Gastroesophageal sphincter (tissue), 4 donors: ENCODE measurements around the gene TRIP4. TPM values are rescaled to one million over a fixed set of nuclear protein-coding genes. Genes with fewer than 3 reads are reported as not detected.
A peak's percentile ranks its signal among the peaks of the same experiment; 100 is the strongest.

ENCODE experiments used
- ATAC-seq: fragments of 150-250 bp; one replicate; pipeline ENCODE4 v1.9.1; 2016; ENCODE audit warnings: mild to moderate bottlenecking, moderate library complexity
- H3K27ac ChIP-seq, 4 donors: fragments of 200-600 bp; sonication (generic) in 3 of 4; 1 replicate in 3 of 4; 2 replicates in 1 of 4; pipeline ENCODE4 v1.5.1; 2016 to 2019
- H3K27me3 ChIP-seq: fragments of 200-600 bp; sonication (generic); one replicate; pipeline ENCODE4 v1.5.1; 2019
- H3K36me3 ChIP-seq, 2 donors: fragments of 200-600 bp; sonication (generic); one replicate each; pipeline ENCODE4 v1.5.1; 2019; ENCODE audit warnings: control low read depth in 1 of 2
- H3K4me1 ChIP-seq, 3 donors: fragments of 200-600 bp; sonication (generic); 1 replicate in 2 of 3; 2 replicates in 1 of 3; pipeline ENCODE4 v1.5.1; 2016 to 2019; ENCODE audit warnings: control low read depth in 2 of 3
- H3K4me3 ChIP-seq, 2 donors: fragments of 200-600 bp; sonication (generic); one replicate each; pipeline ENCODE4 v1.5.1; 2019; ENCODE audit warnings: mild to moderate bottlenecking in 1 of 2, moderate library complexity in 1 of 2
- H3K9me3 ChIP-seq, 3 donors: fragments of 200-600 bp; sonication (generic); one replicate each; pipeline ENCODE4 v1.5.1; 2017 to 2019; ENCODE audit warnings: control low read depth in 2 of 3
- CTCF ChIP-seq, 4 experiments: fragments of 200-600 bp in 2 of 4; fragments of 450-650 bp in 2 of 4; sonication (generic) in 1 of 4; IDR thresholded peaks; one replicate each; pipeline ENCODE4 v1.5.1; 2017 to 2019; ENCODE audit warnings: antibody characterized with exemption in 4 of 4, mild to moderate bottlenecking in 2 of 4, moderate library complexity in 2 of 4
- EP300 ChIP-seq: sonication (generic); formaldehyde crosslinking; IDR thresholded peaks from one replicate; pipeline ENCODE4 v1.6.1; 2017; ENCODE audit warnings: antibody characterized with exemption, mild to moderate bottlenecking
- POLR2A ChIP-seq, 2 donors: fragments of 450-650 bp; IDR thresholded peaks; one replicate each; pipeline ENCODE4 v1.6.1; 2017; ENCODE audit warnings: antibody characterized with exemption in 2 of 2, mild to moderate bottlenecking in 2 of 2, moderate library complexity in 1 of 2
- POLR2AphosphoS5 ChIP-seq: sonication (generic); formaldehyde crosslinking; IDR thresholded peaks from one replicate; pipeline ENCODE4 v1.6.1; 2017; ENCODE audit warnings: antibody characterized with exemption
- WGBS, 2 donors: methylation state at CpG; one replicate each; pipeline ENCODE4 v1.1.5; 2018; ENCODE audit warnings: low coverage in 1 of 2; 5-methylcytosine and 5-hydroxymethylcytosine counted together
- total RNA-seq, 4 donors: library from RNA; depleted of rRNA; stranded (reverse); fragments of >200 nt; gene quantifications; one replicate each; pipeline ENCODE4 v1.1.0, GENCODE V29; 2016

Gene TRIP4
- total RNA-seq, 4 donors from 2014 or later = 7.7 to 17.0 (median 11.1) TPM

- Histone ChIP-seq H3K4me3 (no peak overlapping the region), H3K36me3 (peaks cover 0 to 94% of the 10 kb centered on the region in 2 donors), H3K9me3 (no peaks in the 10 kb centered on the region), H3K27me3 (no peaks in the 10 kb centered on the region), H3K27ac (no peak overlapping the region), H3K4me1 (peaks cover 0 to 9% (median 0%) of the 10 kb centered on the region in 3 donors)
- no peak for ATAC-seq
- TF ChIP-seq POLR2AphosphoS5 (no peak), CTCF (IDR thresholded peaks at IDR 0.05) (no peak), EP300 (no peak), POLR2A (IDR thresholded peaks at IDR 0.05) (no peak)
- 84 to 89% methylated on average over 2 to 6 of the region's 6 CpGs for WGBS, 2 donors
Observed at GRCh38 chr15:64423970-64424369, 36.3 kb downstream of the TRIP4 start.

DNA sequence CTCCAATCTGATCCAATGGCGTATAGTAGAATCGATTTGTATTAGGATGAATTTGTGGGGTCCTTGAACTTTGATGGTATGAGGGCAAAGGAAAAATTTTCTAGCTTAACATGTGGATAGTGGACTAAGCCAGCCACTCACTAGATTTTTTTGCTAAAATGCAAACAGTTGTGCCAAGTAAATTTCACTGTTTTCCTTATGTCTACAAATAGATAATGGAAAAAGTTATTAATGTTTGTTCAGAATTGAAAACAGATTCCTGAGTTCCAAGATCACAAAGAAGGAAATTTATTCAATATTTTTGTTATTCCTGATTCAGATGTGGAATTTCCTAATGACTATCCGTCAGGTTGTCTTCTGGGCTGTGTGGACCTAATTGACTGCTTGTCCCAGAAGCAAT, 37.6 kb downstream of the TRIP4 start:
- no peak for TF ChIP-seq EP300
- TF ChIP-seq CTCF (IDR thresholded peaks at IDR 0.05) = no peak
- TF ChIP-seq POLR2AphosphoS5 = no peak
- no peak for TF ChIP-seq POLR2A (IDR thresholded peaks at IDR 0.05)
- no peaks in the 10 kb centered on the region for H3K9me3 ChIP-seq
- no peaks in the 10 kb centered on the region for H3K27me3 ChIP-seq
- ATAC-seq = no peak
- H3K36me3 ChIP-seq = peaks cover 0 to 81% of the 10 kb centered on the region in 2 donors
- no peak overlapping the region for H3K4me3 ChIP-seq
- 63 to 73% methylated on average over 2 to 3 of the region's 3 CpGs for WGBS, 2 donors
- peaks cover 0 to 17% (median 0%) of the 10 kb centered on the region in 3 donors for H3K4me1 ChIP-seq
- H3K27ac ChIP-seq = no peak overlapping the region

DNA sequence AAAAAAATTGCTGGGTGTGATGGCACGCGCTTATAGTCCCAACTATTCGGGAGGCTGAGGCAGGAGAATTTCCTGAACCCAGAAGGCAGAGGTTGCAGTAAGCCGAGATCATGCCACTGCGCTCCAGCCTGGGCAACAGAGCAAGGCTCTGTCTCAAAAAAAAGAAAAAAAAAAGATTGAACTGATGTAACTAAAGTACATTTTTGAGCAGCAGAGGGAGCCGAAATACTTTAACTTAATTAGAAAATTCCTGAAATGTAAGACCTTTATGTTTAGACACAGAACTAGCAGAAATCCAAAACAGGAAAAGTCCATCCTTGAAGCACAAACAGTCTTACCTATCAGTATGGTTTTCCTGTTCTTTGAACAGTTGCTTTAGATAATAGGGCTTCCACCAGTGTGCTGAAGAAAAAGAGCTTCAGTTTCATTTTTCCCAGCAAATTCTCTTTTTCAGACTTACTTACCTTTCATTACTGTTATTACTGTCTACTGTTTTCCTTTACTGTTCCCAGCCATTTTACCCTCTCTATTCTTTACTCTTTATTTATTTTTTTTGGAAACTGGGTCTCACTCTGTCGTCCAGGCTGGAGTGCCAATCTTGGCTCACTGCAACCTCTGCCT, 39.3 kb downstream of the TRIP4 start:
- Histone ChIP-seq H3K9me3 (no peaks in the 10 kb centered on the region), H3K36me3 (peaks cover 0 to 72% of the 10 kb centered on the region in 2 donors), H3K4me3 (no peak overlapping the region), H3K4me1 (peaks cover 0 to 25% (median 0%) of the 10 kb centered on the region in 3 donors), H3K27me3 (no peaks in the 10 kb centered on the region), H3K27ac (no peak overlapping the region)
- peak; percentile 13 to 52 (median 46) for TF ChIP-seq CTCF (IDR thresholded peaks at IDR 0.05)
- no peak for TF ChIP-seq POLR2A (IDR thresholded peaks at IDR 0.05)
- no peak for ATAC-seq
- WGBS, 2 donors = 65 to 67% methylated on average over 7 of the region's 7 CpGs

- ATAC-seq = no peak
- Histone ChIP-seq H3K9me3 (no peaks in the 10 kb centered on the region), H3K27ac (peak overlapping the region in 3 of 4 donors; percentile 51 to 62 (median 52)), H3K4me3 (no peak overlapping the region), H3K27me3 (no peaks in the 10 kb centered on the region), H3K4me1 (peaks cover 0 to 25% (median 0%) of the 10 kb centered on the region in 3 donors), H3K36me3 (peaks cover 0 to 61% of the 10 kb centered on the region in 2 donors)
- no peak for TF ChIP-seq CTCF (IDR thresholded peaks at IDR 0.05)
- TF ChIP-seq POLR2A (IDR thresholded peaks at IDR 0.05) = no peak
- TF ChIP-seq EP300 = no peak
- TF ChIP-seq POLR2AphosphoS5 = no peak
Observed at GRCh38 chr15:64429448-64429847, 41.8 kb downstream of the TRIP4 start.

GRCh38 chr15:64430000-64430735, 42.5 kb downstream of the TRIP4 start:
- H3K4me1 ChIP-seq = peaks cover 0 to 25% (median 0%) of the 10 kb centered on the region in 3 donors
- 7 to 15% methylated on average over 3 of the region's 3 CpGs for WGBS, 2 donors
- H3K27ac ChIP-seq = peak overlapping the region in 3 of 4 donors; percentile 51 to 62 (median 52)
- peaks cover 0 to 55% of the 10 kb centered on the region in 2 donors for H3K36me3 ChIP-seq
- peak; percentile 74 for ATAC-seq
- no peaks in the 10 kb centered on the region for H3K27me3 ChIP-seq
- no peak overlapping the region for H3K4me3 ChIP-seq
- peak; percentile 38 for TF ChIP-seq POLR2AphosphoS5
- TF ChIP-seq EP300 = no peak
- no peak for TF ChIP-seq POLR2A (IDR thresholded peaks at IDR 0.05)
- H3K9me3 ChIP-seq = no peaks in the 10 kb centered on the region
